ENCODE measurements around the gene ARHGDIA. TPM values are rescaled to one million over a fixed set of nuclear protein-coding genes. Genes with fewer than 3 reads are reported as not detected.
A peak's percentile ranks its signal among the peaks of the same experiment; 100 is the strongest.

The ARHGDIA gene
- total and polyA plus RNA-seq, 2 of the 8 experiments (the other 6 are each of a cell fraction or from before 2014, with no cell fraction given): 62.4 to 217 TPM

- Histone ChIP-seq H3K27ac (ENCODE audit: low read depth, low read length) (no peak overlapping the region), H3K79me2 (ENCODE audit: control insufficient read depth in 1 of 2, insufficient read depth in 2 of 2, low read length in 2 of 2) (peaks cover 0 to 3% of the 10 kb centered on the region in 2 experiments; a peak in 1 of 4 replicates), H3K56ac (replicated peaks; ENCODE audit: insufficient read length, low read depth, low read length) (no peak overlapping the region), H3K9me3 (ENCODE audit: insufficient read depth in 2 of 2, low read depth in 1 of 2, low read length in 1 of 2) (no peaks in the 10 kb centered on the region), H3K4me2 (ENCODE audit: insufficient read depth in 1 of 2, low read depth in 2 of 2, low read length in 2 of 2) (peak overlapping the region in 1 of 2 experiments; percentile 4; a peak in 1 of 4 replicates), H3K4me3 (ENCODE audit: extremely low read depth in 1 of 4, insufficient read depth in 2 of 4, low read depth in 3 of 4, low read length in 4 of 4) (no peak overlapping the region), H2AK5ac (ENCODE audit: low read depth, low read length) (no peak overlapping the region), H3K36me3 (ENCODE audit: control insufficient read depth in 2 of 4, insufficient read depth in 4 of 4, low read length in 3 of 4) (no peaks in the 10 kb centered on the region; a peak in 1 of 8 replicates), H2BK120ac (replicated peaks; ENCODE audit: low read depth, low read length) (no peak overlapping the region), H2BK15ac (ENCODE audit: low read length) (no peak overlapping the region), H3K4ac (replicated peaks; ENCODE audit: insufficient read length, low read depth, low read length) (no peak overlapping the region), H3K23me2 (ENCODE audit: low read depth, low read length) (no peaks in the 10 kb centered on the region), H3K9ac (replicated peaks in 1 of 4; ENCODE audit: extremely low read depth in 1 of 4, low read depth in 3 of 4, low read length in 3 of 4) (no peak overlapping the region; a peak in 1 of 7 replicates), H2BK20ac (ENCODE audit: low read length) (0 out of 2 replicates have a peak overlapping the region, but pooled peaks have one; percentile 43), H3K23ac (ENCODE audit: insufficient read length) (no peak overlapping the region), H4K91ac (replicated peaks; ENCODE audit: insufficient read length, low read length) (no peak overlapping the region), H4K5ac (ENCODE audit: insufficient read length, low read depth, low read length) (no peak overlapping the region), H4K8ac (ENCODE audit: extremely low read depth, insufficient read depth, low read length) (no peak overlapping the region; the same call in 1 of the 2 replicates), H3K27me3 (replicated peaks in 1 of 4; ENCODE audit: control insufficient read depth in 3 of 4, extremely low read depth in 1 of 4, insufficient read depth in 3 of 4, low read length in 3 of 4) (no peaks in the 10 kb centered on the region), H2BK5ac (ENCODE audit: low read depth, low read length) (no peak overlapping the region), H2AFZ (ENCODE audit: low read length) (no peak overlapping the region), H3K4me1 (replicated peaks in 1 of 4; ENCODE audit: control insufficient read depth in 3 of 4, insufficient read depth in 4 of 4, low read length in 3 of 4) (peaks cover 0 to 9% (median 6%) of the 10 kb centered on the region in 4 experiments; a peak in 5 of 7 replicates), H3K14ac (ENCODE audit: insufficient read length) (no peak overlapping the region), H4K20me1 (replicated peaks in 1 of 2; ENCODE audit: control insufficient read depth in 1 of 2, insufficient read depth in 2 of 2, low read length in 2 of 2) (peaks cover 4 to 20% of the 10 kb centered on the region in 2 experiments), H3K18ac (ENCODE audit: extremely low read depth, low read length) (peak overlapping the region; percentile 38; the same call in 1 of the 2 replicates), H3K79me1 (ENCODE audit: low read depth, low read length) (peaks cover 7% of the 10 kb centered on the region; the same call in 1 of the 2 replicates), H2BK12ac (ENCODE audit: low read depth, low read length) (no peak overlapping the region; the same call in 1 of the 2 replicates)
- CTCF ChIA-PET (ENCODE audit: partially characterized antibody): interaction anchor here (1.0 to 2.2 kb wide), 11 partner anchors 12 to 117 kb away, joined by 3 to 6 read pairs (median 4); no protein-coding TSS in a partner anchor
- POLR2A ChIA-PET (ENCODE audit: partially characterized antibody): interaction anchor here (0.6 to 2.2 kb wide), 9 partner anchors 8 to 123 kb away, joined by 3 to 9 read pairs (median 3); partner anchors contain the start of genes MCRIP1 and MRPL12
- DNase-seq (ENCODE audit: low read depth in 1 of 2, low spot score in 2 of 2) (no peak), FAIRE-seq (no peak)
- 79% methylated on average over 11 of the region's 11 CpGs; no CpG with 5 or more reads in 1 of the 2 experiments for WGBS, 2 experiments (ENCODE audit: extremely low coverage in 1 of 2, insufficient coverage in 1 of 2, insufficient read length in 1 of 2, insufficient replicate concordance in 2 of 2, low coverage in 1 of 2, low lambda C conversion rate in 2 of 2, missing lambda C conversion rate in 1 of 2)
- TF ChIP-seq ZNF274 (IDR thresholded peaks at IDR 0.05; ENCODE audit: borderline replicate concordance, extremely low read depth, low read length): no peak
- no peak for TF ChIP-seq POLR2A (IDR thresholded peaks at IDR 0.05; ENCODE audit: control extremely low read depth in 1 of 2, low read depth in 2 of 2, low read length in 2 of 2)
- no peak for TF ChIP-seq BRCA1 (IDR thresholded peaks at IDR 0.05; ENCODE audit: low read depth, low read length)
- TF ChIP-seq RAD21 (IDR thresholded peaks at IDR 0.05 in 1 of 2, conservative IDR thresholded peaks at IDR 0.05 in 1 of 2; ENCODE audit: low read depth in 2 of 2, low read length in 2 of 2): peak; percentile 25 to 34; a peak in 3 of 4 replicates
- no peak for TF ChIP-seq SP4 (IDR thresholded peaks at IDR 0.05; ENCODE audit: low read length)
- no peak for TF ChIP-seq POU5F1 (IDR thresholded peaks at IDR 0.05; ENCODE audit: low read depth, low read length)
- TF ChIP-seq, protein P1, sequence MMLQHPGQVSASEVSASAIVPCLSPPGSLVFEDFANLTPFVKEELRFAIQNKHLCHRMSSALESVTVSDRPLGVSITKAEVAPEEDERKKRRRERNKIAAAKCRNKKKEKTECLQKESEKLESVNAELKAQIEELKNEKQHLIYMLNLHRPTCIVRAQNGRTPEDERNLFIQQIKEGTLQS (IDR thresholded peaks at IDR 0.05; ENCODE audit: insufficient read depth, low read depth, low read length): no peak
- no peak for TF ChIP-seq PHF8 (conservative IDR thresholded peaks at IDR 0.05; ENCODE audit: low read depth, low read length)
- TF ChIP-seq GTF2F1 (IDR thresholded peaks at IDR 0.05; ENCODE audit: borderline replicate concordance, low read depth, low read length): no peak
Measured at GRCh38 chr17:81825841-81826466, 45.2 kb downstream of the ARHGDIA start.
